K562 (cell line): ENCODE data around the gene TTC16. TPM values are rescaled to one million over a fixed set of nuclear protein-coding genes. Genes with fewer than 3 reads are reported as not detected.

Experiments used
- ETV5 ChIP-seq: sonication (generic); formaldehyde crosslinking; IDR thresholded peaks from 2 replicates; pipeline ENCODE4 v1.4.0; 2020; ENCODE audit warnings: low read depth, mild to moderate bottlenecking, missing genetic modification reagents
- HNRNPUL1 ChIP-seq: fragments of 200-400 bp; formaldehyde crosslinking; IDR thresholded peaks from 2 replicates; pipeline ENCODE4 v1.6.1; 2017; ENCODE audit warnings: low read length
- KLF1 ChIP-seq: fragments of 450-650 bp; IDR thresholded peaks from 2 replicates; pipeline ENCODE4 v1.6.1; 2016; ENCODE audit warnings: missing genetic modification characterization, missing compliant biosample characterization
- NFIC ChIP-seq: fragments of 450-650 bp; IDR thresholded peaks from 2 replicates; pipeline ENCODE4 v1.6.1; 2017; ENCODE audit warnings: mild to moderate bottlenecking, inconsistent platforms
- PHB ChIP-seq: fragments of 250-450 bp; sonication (Bioruptor Pico); IDR thresholded peaks from 2 replicates; pipeline ENCODE4 v1.5.0; 2021
- POLR2G ChIP-seq: fragments of 200-400 bp; formaldehyde crosslinking; IDR thresholded peaks from 2 replicates; pipeline ENCODE4 v1.6.1; 2017; ENCODE audit warnings: low read depth, mild to moderate bottlenecking, antibody characterized with exemption, low read length, moderate library complexity
- RBM22 ChIP-seq: fragments of 200-400 bp; formaldehyde crosslinking; IDR thresholded peaks from 2 replicates; pipeline ENCODE4 v1.6.1; 2018; ENCODE audit warnings: low read length, low read depth; ENCODE audit not compliant: poor library complexity, severe bottlenecking
- SIN3B ChIP-seq: fragments of 450-650 bp; IDR thresholded peaks from 2 replicates; pipeline ENCODE4 v1.6.1; 2017; ENCODE audit warnings: low read depth, mild to moderate bottlenecking, moderate library complexity
- SMAD4 ChIP-seq: fragments of 250-450 bp; sonication (Bioruptor Pico); conservative IDR thresholded peaks from 2 replicates; pipeline ENCODE4 v1.8.0; 2021; ENCODE audit warnings: inconsistent platforms, mild to moderate bottlenecking, moderate library complexity
- TFAM ChIP-seq: fragments of 250-450 bp; sonication (Bioruptor Pico); conservative IDR thresholded peaks from 2 replicates; pipeline ENCODE4 v1.5.0; 2021; ENCODE audit warnings: mild to moderate bottlenecking, moderate library complexity
- ZBTB2 ChIP-seq: fragments of 450-650 bp; IDR thresholded peaks from 2 replicates; pipeline ENCODE4 v1.6.1; 2016; ENCODE audit warnings: antibody characterized with exemption
- ZNF197 ChIP-seq: fragments of 200-800 bp; sonication (Bioruptor generic); IDR thresholded peaks from 2 replicates; pipeline ENCODE4 v1.6.1; 2016; ENCODE audit warnings: low read depth, missing genetic modification characterization, missing compliant biosample characterization
- ZNF24 ChIP-seq: fragments of 450-650 bp; IDR thresholded peaks from 2 replicates; pipeline ENCODE4 v1.6.1; 2016
- polyA plus RNA-seq, 8 experiments: library from polyadenylated mRNA; depleted of rRNA in 4 of 8; stranded (reverse) in 5 of 8; unstranded in 3 of 8; fragments of >200 nt; fragmentation: Nextera tagmentation in 2 of 8; fragmentation: Illumina TruSeq in 1 of 8; extraction: Ambion mirVana in 2 of 8; extraction: Trizol in 1 of 8; gene quantifications; 2 replicates each; pipeline versions ENCODE4 v1.2.1 to v1.2.3, GENCODE V29; 2011 to 2014; ENCODE audit warnings: inconsistent platforms in 1 of 8, missing spikeins in 1 of 8
- total RNA-seq, 7 experiments: library from RNA; depleted of rRNA in 6 of 7; stranded (reverse); fragments of >200 nt in 6 of 7; fragmentation: Illumina TruSeq in 2 of 7; extraction: Trizol in 2 of 7; gene quantifications; 2 replicates each; pipeline versions ENCODE4 v1.2.1 to v1.2.3, GENCODE V29; 2011 to 2021; ENCODE audit warnings: low replicate concordance in 1 of 7
- TF ChIP-seq, protein P1 (sequence below), 2 experiments: fragments of 450-650 bp in 1 of 2; IDR thresholded peaks; 2 replicates each; pipeline ENCODE4 v1.6.1; 2011 to 2017; ENCODE audit warnings: low read depth in 2 of 2, antibody characterized with exemption in 1 of 2, borderline replicate concordance in 1 of 2, low read length in 1 of 2, mild to moderate bottlenecking in 1 of 2, mixed read lengths in 1 of 2; ENCODE audit not compliant: control insufficient read depth in 1 of 2
- TF ChIP-seq, protein P2 (sequence below), 2 experiments: fragments of 200-800 bp in 1 of 2; sonication (Bioruptor generic) in 1 of 2; sonication (generic) in 1 of 2; formaldehyde crosslinking in 1 of 2; IDR thresholded peaks in 1 of 2; conservative IDR thresholded peaks in 1 of 2; 2 replicates each; pipeline versions ENCODE4 v1.5.0 to v1.6.1; 2016 to 2020; ENCODE audit warnings: missing compliant biosample characterization in 1 of 2, missing genetic modification characterization in 1 of 2, missing genetic modification reagents in 1 of 2
- TF ChIP-seq, protein P3 (sequence below): fragments of 250-450 bp; sonication (Bioruptor Pico); IDR thresholded peaks from 2 replicates; pipeline ENCODE4 v1.5.0; 2021
- TF ChIP-seq, protein P4 (sequence below): IDR thresholded peaks from 2 replicates; pipeline ENCODE4 v1.6.1; 2012; ENCODE audit warnings: low read depth, low read length, improper control_type of control experiment, borderline replicate concordance
- TF ChIP-seq, protein P5 (sequence below): fragments of 250-450 bp; sonication (Bioruptor Pico); IDR thresholded peaks from 2 replicates; pipeline ENCODE4 v1.8.0; 2022; ENCODE audit warnings: moderate library complexity, mild to moderate bottlenecking, inconsistent platforms

The TTC16 gene
- total and polyA plus RNA-seq, 9 of the 15 experiments (the other 6 are each of a cell fraction or from before 2014, with no cell fraction given): 0.11 TPM; not detected in 8

- peak; percentile 94 for TF ChIP-seq SMAD4 (CRISPR knock-in tag)
- TF ChIP-seq RBM22: peak; percentile 21
- TF ChIP-seq HNRNPUL1: no peak
- TF ChIP-seq, protein P1, sequence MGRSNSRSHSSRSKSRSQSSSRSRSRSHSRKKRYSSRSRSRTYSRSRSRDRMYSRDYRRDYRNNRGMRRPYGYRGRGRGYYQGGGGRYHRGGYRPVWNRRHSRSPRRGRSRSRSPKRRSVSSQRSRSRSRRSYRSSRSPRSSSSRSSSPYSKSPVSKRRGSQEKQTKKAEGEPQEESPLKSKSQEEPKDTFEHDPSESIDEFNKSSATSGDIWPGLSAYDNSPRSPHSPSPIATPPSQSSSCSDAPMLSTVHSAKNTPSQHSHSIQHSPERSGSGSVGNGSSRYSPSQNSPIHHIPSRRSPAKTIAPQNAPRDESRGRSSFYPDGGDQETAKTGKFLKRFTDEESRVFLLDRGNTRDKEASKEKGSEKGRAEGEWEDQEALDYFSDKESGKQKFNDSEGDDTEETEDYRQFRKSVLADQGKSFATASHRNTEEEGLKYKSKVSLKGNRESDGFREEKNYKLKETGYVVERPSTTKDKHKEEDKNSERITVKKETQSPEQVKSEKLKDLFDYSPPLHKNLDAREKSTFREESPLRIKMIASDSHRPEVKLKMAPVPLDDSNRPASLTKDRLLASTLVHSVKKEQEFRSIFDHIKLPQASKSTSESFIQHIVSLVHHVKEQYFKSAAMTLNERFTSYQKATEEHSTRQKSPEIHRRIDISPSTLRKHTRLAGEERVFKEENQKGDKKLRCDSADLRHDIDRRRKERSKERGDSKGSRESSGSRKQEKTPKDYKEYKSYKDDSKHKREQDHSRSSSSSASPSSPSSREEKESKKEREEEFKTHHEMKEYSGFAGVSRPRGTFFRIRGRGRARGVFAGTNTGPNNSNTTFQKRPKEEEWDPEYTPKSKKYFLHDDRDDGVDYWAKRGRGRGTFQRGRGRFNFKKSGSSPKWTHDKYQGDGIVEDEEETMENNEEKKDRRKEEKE (IDR thresholded peaks at IDR 0.05; ENCODE audit: borderline replicate concordance in 1 of 2, control insufficient read depth in 1 of 2, low read depth in 2 of 2, low read length in 1 of 2): 0 out of 4 replicates have a peak, but pooled peaks of 1 of the 2 experiments have one; percentile 27
- TF ChIP-seq ZNF24: peak; percentile 47; the same call in 1 of the 2 replicates
- TF ChIP-seq NFIC: peak; percentile 31
- TF ChIP-seq, protein P2, sequence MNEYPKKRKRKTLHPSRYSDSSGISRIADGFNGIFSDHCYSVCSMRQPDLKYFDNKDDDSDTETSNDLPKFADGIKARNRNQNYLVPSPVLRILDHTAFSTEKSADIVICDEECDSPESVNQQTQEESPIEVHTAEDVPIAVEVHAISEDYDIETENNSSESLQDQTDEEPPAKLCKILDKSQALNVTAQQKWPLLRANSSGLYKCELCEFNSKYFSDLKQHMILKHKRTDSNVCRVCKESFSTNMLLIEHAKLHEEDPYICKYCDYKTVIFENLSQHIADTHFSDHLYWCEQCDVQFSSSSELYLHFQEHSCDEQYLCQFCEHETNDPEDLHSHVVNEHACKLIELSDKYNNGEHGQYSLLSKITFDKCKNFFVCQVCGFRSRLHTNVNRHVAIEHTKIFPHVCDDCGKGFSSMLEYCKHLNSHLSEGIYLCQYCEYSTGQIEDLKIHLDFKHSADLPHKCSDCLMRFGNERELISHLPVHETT (CRISPR knock-in tag; conservative IDR thresholded peaks at IDR 0.05 in 1 of 2, IDR thresholded peaks at IDR 0.05 in 1 of 2): peak in 1 of 2 experiments; percentile 90; a peak in 2 of 4 replicates
- TF ChIP-seq, protein P3, sequence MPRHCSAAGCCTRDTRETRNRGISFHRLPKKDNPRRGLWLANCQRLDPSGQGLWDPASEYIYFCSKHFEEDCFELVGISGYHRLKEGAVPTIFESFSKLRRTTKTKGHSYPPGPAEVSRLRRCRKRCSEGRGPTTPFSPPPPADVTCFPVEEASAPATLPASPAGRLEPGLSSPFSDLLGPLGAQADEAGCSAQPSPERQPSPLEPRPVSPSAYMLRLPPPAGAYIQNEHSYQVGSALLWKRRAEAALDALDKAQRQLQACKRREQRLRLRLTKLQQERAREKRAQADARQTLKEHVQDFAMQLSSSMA (CRISPR knock-in tag): no peak
- TF ChIP-seq, protein P4, sequence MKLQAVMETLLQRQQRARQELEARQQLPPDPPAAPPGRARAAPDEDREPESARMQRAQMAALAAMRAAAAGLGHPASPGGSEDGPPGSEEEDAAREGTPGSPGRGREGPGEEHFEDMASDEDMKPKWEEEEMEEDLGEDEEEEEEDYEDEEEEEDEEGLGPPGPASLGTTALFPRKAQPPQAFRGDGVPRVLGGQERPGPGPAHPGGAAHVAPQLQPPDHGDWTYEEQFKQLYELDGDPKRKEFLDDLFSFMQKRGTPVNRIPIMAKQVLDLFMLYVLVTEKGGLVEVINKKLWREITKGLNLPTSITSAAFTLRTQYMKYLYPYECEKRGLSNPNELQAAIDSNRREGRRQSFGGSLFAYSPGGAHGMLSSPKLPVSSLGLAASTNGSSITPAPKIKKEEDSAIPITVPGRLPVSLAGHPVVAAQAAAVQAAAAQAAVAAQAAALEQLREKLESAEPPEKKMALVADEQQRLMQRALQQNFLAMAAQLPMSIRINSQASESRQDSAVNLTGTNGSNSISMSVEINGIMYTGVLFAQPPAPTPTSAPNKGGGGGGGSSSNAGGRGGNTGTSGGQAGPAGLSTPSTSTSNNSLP: no peak
- peak; percentile 82 for TF ChIP-seq KLF1 (tag)
- TF ChIP-seq ETV5 (CRISPR knock-in tag): peak; percentile 65
- TF ChIP-seq TFAM (CRISPR knock-in tag): no peak
- no peak for TF ChIP-seq ZBTB2
- TF ChIP-seq, protein P5, sequence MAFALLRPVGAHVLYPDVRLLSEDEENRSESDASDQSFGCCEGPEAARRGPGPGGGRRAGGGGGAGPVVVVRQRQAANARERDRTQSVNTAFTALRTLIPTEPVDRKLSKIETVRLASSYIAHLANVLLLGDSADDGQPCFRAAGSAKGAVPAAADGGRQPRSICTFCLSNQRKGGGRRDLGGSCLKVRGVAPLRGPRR: peak; percentile 72; the same call in 1 of the 2 replicates
- TF ChIP-seq POLR2G: peak; percentile 96
- TF ChIP-seq ZNF197: 0 out of 2 replicates have a peak, but pooled peaks have one; percentile 45
- TF ChIP-seq PHB (CRISPR knock-in tag): no peak
- no peak for TF ChIP-seq SIN3B
Measured at GRCh38 chr9:127698985-127699670, 16.8 kb upstream of the TTC16 start (continued).
